NOMO-1 (cell line): ENCODE measurements around the gene FOXA2.
"Not testable (repeated sequence)": the region's sequence is repeated elsewhere in the genome, so short reads cannot be mapped to it uniquely, and the experiment has no call there.

ENCODE experiments used
- DNase-seq, 2 experiments: peaks; one replicate each; lab custom pipeline; 2025; ENCODE audit not compliant: unreplicated experiment in 2 of 2; lab: John Stamatoyannopoulos, UW

The FOXA2 gene

GRCh38 chr20:22584522-22584921, at the start of gene FOXA2:
Gene FOXA2 (minus strand): TSS chr20:22584572. CDS start chr20:22584278, 294 bp downstream.
- no peak for DNase-seq

- no peak for DNase-seq
Measured at GRCh38 chr20:22630701-22631100, 46.3 kb upstream of the FOXA2 start.

GRCh38 chr20:22629927-22630326, 45.6 kb upstream of the FOXA2 start:
- no peak for DNase-seq

GRCh38 chr20:22629447-22629846, 45.1 kb upstream of the FOXA2 start:
- no peak for DNase-seq

- DNase-seq: no peak
Measured at GRCh38 chr20:22626496-22626895, 42.1 kb upstream of the FOXA2 start.

- no peak for DNase-seq
Measured at GRCh38 chr20:22623211-22623610, 38.8 kb upstream of the FOXA2 start.

GRCh38 chr20:22620342-22620741, 36.0 kb upstream of the FOXA2 start:
- no peak for DNase-seq

GRCh38 chr20:22619806-22620205, 35.4 kb upstream of the FOXA2 start:
- no peak for DNase-seq

GRCh38 chr20:22619272-22619671, 34.9 kb upstream of the FOXA2 start:
- DNase-seq: no peak

GRCh38 chr20:22617160-22617559, 32.8 kb upstream of the FOXA2 start:
- DNase-seq: no peak

- DNase-seq: no peak
Measured at GRCh38 chr20:22616551-22616950, 32.2 kb upstream of the FOXA2 start.

GRCh38 chr20:22615425-22615824, 31.1 kb upstream of the FOXA2 start:
- no peak for DNase-seq

GRCh38 chr20:22611636-22612035, 27.3 kb upstream of the FOXA2 start:
- no peak for DNase-seq

GRCh38 chr20:22607695-22608094, 23.3 kb upstream of the FOXA2 start:
- no peak for DNase-seq

- DNase-seq: no peak
Measured at GRCh38 chr20:22604815-22605214, 20.4 kb upstream of the FOXA2 start.

GRCh38 chr20:22601361-22602141, 17.2 kb upstream of the FOXA2 start:
- no peak for DNase-seq

GRCh38 chr20:22599258-22599657, 14.9 kb upstream of the FOXA2 start:
- DNase-seq: not testable (repeated sequence)

- no peak for DNase-seq
Measured at GRCh38 chr20:22597303-22597702, 12.9 kb upstream of the FOXA2 start.

GRCh38 chr20:22590662-22591061, 6.3 kb upstream of the FOXA2 start:
- DNase-seq: no peak

GRCh38 chr20:22586645-22587310, 2.4 kb upstream of the FOXA2 start:
- peak in 1 of 2 experiments; percentile 7 for DNase-seq

GRCh38 chr20:22585786-22586493, 1.6 kb upstream of the FOXA2 start:
- DNase-seq: no peak
